ENCODE results near the gene GRAMD1B.
"Not testable (repeated sequence)": the region's sequence is repeated elsewhere in the genome, so short reads cannot be mapped to it uniquely, and the experiment has no call there.

GRAMD1B gene

GRCh38 chr11:123465667-123466066 lies 35.6 kb downstream of the GRAMD1B start:
- Mint-ChIP-seq H3K4me1 (ENCODE audit: low read depth) (peaks cover 37% of the 10 kb centered on the region), H3K36me3 (ENCODE audit: low read depth) (peaks cover 19% of the 10 kb centered on the region), H3K27ac (peak overlapping the region; percentile 45)
- H3K27me3 Mint-ChIP-seq (ENCODE audit: low read depth); H3K9me3 Mint-ChIP-seq; DNase-seq (ENCODE audit: low spot score); H3K4me3 Mint-ChIP-seq: not testable (repeated sequence)

GRCh38 chr11:123466172-123466571 lies 36.1 kb downstream of the GRAMD1B start:
- H3K9me3 Mint-ChIP-seq; DNase-seq (ENCODE audit: low spot score); H3K27me3 Mint-ChIP-seq (ENCODE audit: low read depth): not testable (repeated sequence)
- Mint-ChIP-seq H3K27ac (peak overlapping the region; percentile 58), H3K36me3 (ENCODE audit: low read depth) (peaks cover 19% of the 10 kb centered on the region), H3K4me1 (ENCODE audit: low read depth) (peaks cover 42% of the 10 kb centered on the region), H3K4me3 (peak overlapping the region; percentile 11)

GRCh38 chr11:123469089-123469488 lies 39.0 kb downstream of the GRAMD1B start:
- Mint-ChIP-seq H3K4me1 (ENCODE audit: low read depth) (peaks cover 45% of the 10 kb centered on the region), H3K27ac (no peak overlapping the region), H3K36me3 (ENCODE audit: low read depth) (peaks cover 18% of the 10 kb centered on the region), H3K9me3 (no peaks in the 10 kb centered on the region), H3K4me3 (no peak overlapping the region), H3K27me3 (ENCODE audit: low read depth) (no peaks in the 10 kb centered on the region)
- DNase-seq (ENCODE audit: low spot score) = no peak

- H3K27me3 Mint-ChIP-seq (ENCODE audit: low read depth) = no peaks in the 10 kb centered on the region
- H3K4me3 Mint-ChIP-seq = no peak overlapping the region
- no peaks in the 10 kb centered on the region for H3K9me3 Mint-ChIP-seq
- peaks cover 17% of the 10 kb centered on the region for H3K36me3 Mint-ChIP-seq (ENCODE audit: low read depth)
- no peak for DNase-seq (ENCODE audit: low spot score)
- peaks cover 45% of the 10 kb centered on the region for H3K4me1 Mint-ChIP-seq (ENCODE audit: low read depth)
- H3K27ac Mint-ChIP-seq = no peak overlapping the region
Observed at GRCh38 chr11:123469586-123469985, 39.5 kb downstream of the GRAMD1B start.

- DNase-seq (ENCODE audit: low spot score) = no peak
- Mint-ChIP-seq H3K27ac (no peak overlapping the region), H3K4me3 (no peak overlapping the region), H3K9me3 (no peaks in the 10 kb centered on the region), H3K36me3 (ENCODE audit: low read depth) (peaks cover 13% of the 10 kb centered on the region), H3K27me3 (ENCODE audit: low read depth) (no peaks in the 10 kb centered on the region), H3K4me1 (ENCODE audit: low read depth) (peaks cover 38% of the 10 kb centered on the region)
Observed at GRCh38 chr11:123470842-123471241, 40.8 kb downstream of the GRAMD1B start.

GRCh38 chr11:123472236-123472935 lies 42.3 kb downstream of the GRAMD1B start:
- Mint-ChIP-seq H3K4me3 (no peak overlapping the region), H3K27me3 (ENCODE audit: low read depth) (no peaks in the 10 kb centered on the region), H3K36me3 (ENCODE audit: low read depth) (peaks cover 9% of the 10 kb centered on the region), H3K9me3 (no peaks in the 10 kb centered on the region), H3K4me1 (ENCODE audit: low read depth) (peaks cover 28% of the 10 kb centered on the region), H3K27ac (no peak overlapping the region)
- no peak for DNase-seq (ENCODE audit: low spot score)

GRCh38 chr11:123473941-123474677 lies 44.0 kb downstream of the GRAMD1B start:
- H3K9me3 Mint-ChIP-seq = no peaks in the 10 kb centered on the region
- H3K4me3 Mint-ChIP-seq = no peak overlapping the region
- peaks cover 32% of the 10 kb centered on the region for H3K4me1 Mint-ChIP-seq (ENCODE audit: low read depth)
- no peak overlapping the region for H3K27ac Mint-ChIP-seq
- no peaks in the 10 kb centered on the region for H3K27me3 Mint-ChIP-seq (ENCODE audit: low read depth)
- H3K36me3 Mint-ChIP-seq (ENCODE audit: low read depth) = peaks cover 8% of the 10 kb centered on the region
- DNase-seq (ENCODE audit: low spot score) = no peak

GRCh38 chr11:123474994-123475393 lies 44.9 kb downstream of the GRAMD1B start:
- no peak for DNase-seq (ENCODE audit: low spot score)
- Mint-ChIP-seq H3K36me3 (ENCODE audit: low read depth) (peaks cover 8% of the 10 kb centered on the region), H3K4me3 (no peak overlapping the region), H3K27me3 (ENCODE audit: low read depth) (no peaks in the 10 kb centered on the region), H3K4me1 (ENCODE audit: low read depth) (peaks cover 27% of the 10 kb centered on the region), H3K9me3 (no peaks in the 10 kb centered on the region), H3K27ac (no peak overlapping the region)

GRCh38 chr11:123475469-123475868 lies 45.4 kb downstream of the GRAMD1B start:
- no peak overlapping the region for H3K27ac Mint-ChIP-seq
- H3K27me3 Mint-ChIP-seq (ENCODE audit: low read depth) = no peaks in the 10 kb centered on the region
- peaks cover 8% of the 10 kb centered on the region for H3K36me3 Mint-ChIP-seq (ENCODE audit: low read depth)
- H3K4me3 Mint-ChIP-seq = no peak overlapping the region
- no peaks in the 10 kb centered on the region for H3K9me3 Mint-ChIP-seq
- no peak for DNase-seq (ENCODE audit: low spot score)
- peaks cover 30% of the 10 kb centered on the region for H3K4me1 Mint-ChIP-seq (ENCODE audit: low read depth)

GRCh38 chr11:123477205-123477907 lies 47.3 kb downstream of the GRAMD1B start:
- Mint-ChIP-seq H3K9me3 (no peaks in the 10 kb centered on the region), H3K27me3 (ENCODE audit: low read depth) (no peaks in the 10 kb centered on the region), H3K4me1 (ENCODE audit: low read depth) (peaks cover 28% of the 10 kb centered on the region), H3K36me3 (ENCODE audit: low read depth) (peaks cover 18% of the 10 kb centered on the region), H3K4me3 (no peak overlapping the region), H3K27ac (no peak overlapping the region)
- no peak for DNase-seq (ENCODE audit: low spot score)

- H3K4me3 Mint-ChIP-seq = no peak overlapping the region
Observed at GRCh38 chr11:123478352-123478987, 48.4 kb downstream of the GRAMD1B start.

GRCh38 chr11:123479048-123479837 lies 49.2 kb downstream of the GRAMD1B start:
- H3K36me3 Mint-ChIP-seq (ENCODE audit: low read depth) = peaks cover 20% of the 10 kb centered on the region
- H3K4me3 Mint-ChIP-seq = no peak overlapping the region
- H3K27me3 Mint-ChIP-seq (ENCODE audit: low read depth) = no peaks in the 10 kb centered on the region
- H3K4me1 Mint-ChIP-seq (ENCODE audit: low read depth) = peaks cover 35% of the 10 kb centered on the region
- H3K27ac Mint-ChIP-seq = peak overlapping the region; percentile 16
- no peak for DNase-seq (ENCODE audit: low spot score)
- no peaks in the 10 kb centered on the region for H3K9me3 Mint-ChIP-seq

More at GRCh38 chr11:123478352-123478987, 48.4 kb downstream of the GRAMD1B start:
- H3K36me3 Mint-ChIP-seq (ENCODE audit: low read depth) = peaks cover 18% of the 10 kb centered on the region
- H3K4me1 Mint-ChIP-seq (ENCODE audit: low read depth) = peaks cover 30% of the 10 kb centered on the region
- H3K27ac Mint-ChIP-seq = peak overlapping the region; percentile 34
- DNase-seq (ENCODE audit: low spot score) = no peak
- H3K9me3 Mint-ChIP-seq = no peaks in the 10 kb centered on the region
- no peaks in the 10 kb centered on the region for H3K27me3 Mint-ChIP-seq (ENCODE audit: low read depth)

GRCh38 chr11:123480290-123480815 lies 50.3 kb downstream of the GRAMD1B start:
- Mint-ChIP-seq H3K27ac (peak overlapping the region; percentile 62), H3K4me3 (no peak overlapping the region), H3K27me3 (ENCODE audit: low read depth) (no peaks in the 10 kb centered on the region), H3K4me1 (ENCODE audit: low read depth) (peaks cover 38% of the 10 kb centered on the region), H3K36me3 (ENCODE audit: low read depth) (peaks cover 22% of the 10 kb centered on the region), H3K9me3 (no peaks in the 10 kb centered on the region)
- no peak for DNase-seq (ENCODE audit: low spot score)

All from T-helper 2 cell treated with Interferon-gamma antibody and Interleukin-4, amounts not matched to agents 5 μg/mL and 100 μg/mL, for 36 hours (primary cell).